GM13976 (cell line): ENCODE results near the gene INCENP.

Source experiments
- DNase-seq: peaks from one replicate; pipeline ENCODE4 v3.0.0; 2012; ENCODE audit warnings: low spot score
- CTCF ChIP-seq: IDR thresholded peaks from 2 replicates; pipeline ENCODE4 v1.5.1; 2012; ENCODE audit warnings: borderline replicate concordance, mild to moderate bottlenecking; ENCODE audit not compliant: insufficient read depth; ENCODE audit errors: extremely low read depth, missing control alignments, control extremely low read depth
- in situ Hi-C: fragments of 300-500 bp; cut with MboI; formaldehyde crosslinking; loops from one replicate; pipeline ENCODE4 v1.12.0; 2022; ENCODE audit warnings: low sequenced_read_pairs, mixed read lengths, inconsistent platforms; ENCODE audit not compliant: unreplicated experiment

The INCENP gene

GRCh38 chr11:62139526-62140303, 15.9 kb downstream of the INCENP start:
- no peak for TF ChIP-seq CTCF
- no peak for DNase-seq
- in situ Hi-C loops: no loop called here

DNA sequence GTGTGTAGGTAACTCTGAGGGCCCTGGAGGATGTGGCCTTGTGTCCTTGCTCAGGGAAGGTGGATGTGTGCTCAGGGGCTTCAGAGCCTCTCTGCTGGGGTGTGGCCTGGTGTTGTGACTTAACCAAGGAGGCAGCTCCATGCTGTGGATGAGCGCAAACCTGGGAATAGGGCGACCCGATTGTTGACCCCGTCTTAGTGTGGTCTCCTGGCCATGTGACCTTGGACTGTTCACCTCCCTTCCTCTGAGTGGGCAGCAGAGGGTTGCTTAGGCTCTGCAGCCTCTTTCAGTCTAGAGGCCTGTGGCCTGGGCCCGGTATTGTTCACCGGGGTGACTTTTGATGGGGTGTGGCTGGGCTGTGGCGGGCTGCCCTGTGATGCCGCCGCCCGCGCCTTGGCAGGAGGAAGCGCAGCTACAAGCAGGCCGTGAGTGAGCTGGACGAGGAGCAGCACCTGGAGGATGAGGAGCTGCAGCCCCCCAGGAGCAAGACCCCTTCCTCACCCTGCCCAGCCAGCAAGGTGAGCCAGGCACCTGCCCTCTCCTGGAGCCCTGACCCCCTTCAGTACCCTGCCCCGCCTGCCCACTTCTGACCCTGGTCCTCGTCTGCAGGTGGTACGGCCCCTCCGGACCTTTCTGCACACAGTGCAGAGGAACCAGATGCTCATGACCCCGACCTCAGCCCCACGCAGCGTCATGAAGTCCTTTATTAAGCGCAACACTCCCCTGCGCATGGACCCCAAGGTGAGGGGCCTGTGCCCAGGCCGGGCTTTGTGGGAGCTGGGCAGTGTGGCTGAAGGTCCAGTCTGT, 16.7 kb downstream of the INCENP start:
- no peak for TF ChIP-seq CTCF
- in situ Hi-C loops: no loop called here
- DNase-seq: no peak

DNA sequence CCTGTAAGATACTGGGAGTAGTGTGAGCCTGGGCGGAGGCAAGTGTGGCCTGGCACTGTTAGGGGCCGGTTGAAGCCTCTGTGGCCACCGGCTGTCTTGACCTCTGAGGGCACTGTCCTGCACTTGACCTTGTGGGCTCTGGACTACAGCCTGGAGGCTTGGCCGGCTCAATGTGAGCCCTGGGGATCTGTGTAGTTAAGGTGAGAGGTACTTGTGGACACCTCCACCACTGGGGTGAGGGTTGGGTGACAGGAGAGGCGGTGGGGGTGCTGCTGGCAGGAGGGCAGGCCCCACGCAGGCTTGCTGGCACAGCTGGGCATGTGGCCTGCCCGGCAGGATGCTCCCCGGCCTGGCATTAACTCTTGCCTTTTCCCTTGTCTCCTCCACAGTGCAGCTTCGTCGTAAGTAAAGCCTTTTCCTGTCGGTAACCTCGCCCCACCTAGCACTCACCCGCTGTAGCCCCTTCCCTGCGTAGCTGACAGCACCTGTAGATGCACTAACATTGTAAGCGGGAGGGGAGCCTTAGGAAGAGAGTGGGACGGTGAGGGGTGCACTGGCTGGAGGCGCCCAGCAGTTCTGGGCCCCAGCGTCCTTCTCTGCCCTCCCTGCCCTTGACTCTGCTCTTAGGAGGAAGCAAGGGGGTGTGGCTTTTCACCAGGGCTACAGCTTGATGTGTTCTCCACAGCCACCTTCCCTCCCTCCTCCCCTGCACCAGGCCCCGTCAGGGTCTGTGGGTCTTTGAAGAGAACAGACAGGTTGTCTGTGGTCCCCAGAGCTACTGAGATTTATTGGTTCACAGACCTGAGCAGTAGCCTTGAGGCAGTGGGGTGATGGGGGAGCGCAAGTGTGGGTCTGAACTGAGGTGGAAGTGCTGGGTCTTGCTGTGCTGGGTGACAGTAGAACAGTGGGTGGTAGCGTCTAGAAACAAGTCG, 17.6 kb downstream of the INCENP start:
- TF ChIP-seq CTCF: no peak
- in situ Hi-C loops: no loop called here
- no peak for DNase-seq

GRCh38 chr11:62142043-62142375, 18.2 kb downstream of the INCENP start:
- in situ Hi-C loops: no loop called here
- DNase-seq: no peak
- TF ChIP-seq CTCF: no peak

DNA sequence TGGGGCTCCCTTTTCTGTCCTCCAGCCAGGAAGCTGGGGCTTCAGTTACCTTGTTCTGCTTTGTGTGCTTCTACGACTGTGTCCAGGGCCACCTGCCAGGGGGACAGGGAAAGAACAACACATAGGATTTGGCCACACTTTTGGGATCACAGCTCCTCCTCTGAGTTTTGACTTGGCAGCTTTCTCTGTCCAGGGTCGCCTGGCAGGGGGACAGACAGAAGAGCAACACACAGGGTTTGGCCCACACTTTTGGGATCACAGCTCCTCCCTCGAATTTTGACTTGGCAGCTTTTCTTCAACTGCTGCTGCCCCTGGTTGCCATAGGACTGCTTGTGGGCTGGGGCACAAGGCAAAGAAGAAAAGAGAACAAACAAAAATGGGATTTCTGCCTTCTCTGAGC, 19.1 kb downstream of the INCENP start:
- TF ChIP-seq CTCF: no peak
- no peak for DNase-seq
- in situ Hi-C loops: no loop called here

GRCh38 chr11:62143727-62144126, 19.9 kb downstream of the INCENP start:
- no peak for TF ChIP-seq CTCF
- in situ Hi-C loops: no loop called here
- no peak for DNase-seq
